GM21381 (cell line): ENCODE data around the gene NRARP.

ENCODE experiments used
- ATAC-seq: cut with Tn5 transposase; IDR thresholded peaks from one replicate; pipeline ENCODE4 v1.9.1; 2021; ENCODE audit warnings: mild to moderate bottlenecking, moderate library complexity; ENCODE audit not compliant: unreplicated experiment

The NRARP gene

GRCh38 chr9:137278721-137279711, 23.1 kb downstream of the NRARP start:
- no peak for ATAC-seq

- ATAC-seq = no peak
These were observed 23.9 kb downstream of the NRARP start for GRCh38 chr9:137278061-137278701.

DNA sequence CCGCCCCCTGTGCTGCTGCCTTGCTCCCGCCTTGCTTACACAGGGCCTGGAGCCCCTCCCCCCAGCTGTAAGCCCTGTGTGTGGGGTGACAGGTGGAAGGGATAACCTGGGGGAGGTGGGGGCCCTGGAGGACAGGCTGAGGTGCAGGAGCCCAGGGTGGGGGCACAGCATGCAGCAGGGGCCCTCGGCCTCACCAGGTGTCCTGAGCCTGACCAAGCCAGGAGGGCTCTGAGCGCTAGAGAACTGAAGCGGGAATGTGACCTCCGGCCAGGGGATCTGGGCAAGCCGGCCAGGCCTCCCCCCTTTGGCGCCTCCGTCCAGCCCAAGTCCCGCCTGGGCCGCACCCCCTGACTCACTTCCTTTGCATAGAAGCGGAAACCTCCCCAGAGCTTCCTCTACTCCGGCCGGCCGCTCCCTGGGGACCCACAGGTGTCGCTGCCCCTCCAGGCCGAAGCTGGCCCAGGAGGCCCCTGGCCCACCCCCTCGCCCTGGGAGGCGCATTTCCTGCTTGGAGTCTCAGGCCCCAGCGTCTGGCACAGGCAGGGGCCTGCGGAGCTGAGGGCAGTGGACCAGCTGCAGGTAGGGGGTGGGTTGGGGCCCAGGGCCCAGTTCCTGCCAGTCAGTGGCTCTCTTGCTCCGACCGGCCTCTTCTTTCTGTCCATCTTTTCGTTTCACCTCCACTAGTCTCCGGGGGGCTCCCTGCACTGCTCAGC, 24.6 kb downstream of the NRARP start, which contains the start of gene TOR4A:
TOR4A (plus strand) TSS at position 398 of the 713 bp plus-strand sequence. CDS start 964 bp downstream, outside the sequence.
- ATAC-seq = peak; percentile 58

DNA sequence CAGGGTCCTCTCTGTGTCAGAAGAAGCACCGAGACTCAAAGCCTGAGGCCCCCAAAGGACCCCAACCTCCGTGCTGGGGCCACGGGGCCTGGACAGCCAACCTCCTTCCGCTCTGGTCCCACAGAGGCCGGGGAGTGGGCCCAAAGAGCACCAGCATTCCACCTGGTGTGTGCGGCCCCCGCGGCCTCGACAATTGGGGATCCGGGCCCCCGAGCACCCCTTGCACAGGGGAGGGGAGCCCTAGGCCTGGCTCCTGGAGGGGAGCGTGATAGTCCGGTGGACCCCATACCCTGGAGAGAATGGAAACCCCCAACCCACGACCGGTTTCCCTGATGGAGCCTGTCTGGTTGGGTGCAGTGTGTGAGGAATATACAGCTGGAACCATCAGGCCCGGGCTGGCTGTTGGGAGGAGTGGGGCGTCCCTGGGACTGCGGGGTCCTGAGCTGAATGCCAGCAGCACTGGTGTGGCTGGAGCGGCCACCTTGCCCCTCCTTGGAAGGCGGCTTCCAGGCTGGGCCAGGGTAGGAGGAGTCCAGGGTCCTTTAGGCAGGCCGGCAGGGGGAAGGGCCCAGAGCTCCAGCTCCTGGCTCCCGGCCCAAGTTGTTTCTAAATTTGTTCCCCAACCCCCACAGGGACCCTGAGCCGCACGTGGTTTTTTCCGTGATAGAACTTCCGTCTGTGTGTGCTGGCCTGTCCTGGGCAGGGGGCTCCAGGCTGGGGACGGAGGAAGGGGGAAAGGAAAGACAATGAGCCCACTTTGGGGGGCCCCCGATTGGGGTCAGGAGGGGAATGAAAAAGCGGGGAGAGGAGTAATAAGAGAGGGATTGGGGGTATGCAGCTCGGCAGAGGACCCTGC, 25.4 kb downstream of the NRARP start:
- no peak for ATAC-seq

GRCh38 chr9:137275588-137276472, 26.2 kb downstream of the NRARP start:
- no peak for ATAC-seq

DNA sequence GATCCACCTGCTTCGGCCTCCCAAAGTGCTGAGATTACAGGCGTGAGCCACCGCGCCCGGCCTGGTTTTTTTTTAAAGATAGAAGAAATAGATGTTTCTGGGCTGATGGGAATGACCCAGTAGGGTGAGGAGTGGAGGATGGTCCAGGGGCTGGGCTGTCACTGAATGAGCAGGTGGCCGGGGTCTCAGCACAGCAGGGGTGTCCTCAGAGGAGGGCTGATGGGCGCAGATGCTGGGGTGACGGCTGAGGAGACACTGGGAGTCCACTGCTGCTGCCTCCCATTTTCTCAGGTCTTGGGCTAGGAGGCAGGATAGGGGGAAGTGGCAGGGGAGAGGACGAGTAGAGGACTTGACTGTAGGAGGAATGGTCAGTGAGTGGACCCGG, 26.9 kb downstream of the NRARP start:
- ATAC-seq = no peak

- ATAC-seq = no peak
These were observed 28.3 kb downstream of the NRARP start for GRCh38 chr9:137273611-137274320.

DNA sequence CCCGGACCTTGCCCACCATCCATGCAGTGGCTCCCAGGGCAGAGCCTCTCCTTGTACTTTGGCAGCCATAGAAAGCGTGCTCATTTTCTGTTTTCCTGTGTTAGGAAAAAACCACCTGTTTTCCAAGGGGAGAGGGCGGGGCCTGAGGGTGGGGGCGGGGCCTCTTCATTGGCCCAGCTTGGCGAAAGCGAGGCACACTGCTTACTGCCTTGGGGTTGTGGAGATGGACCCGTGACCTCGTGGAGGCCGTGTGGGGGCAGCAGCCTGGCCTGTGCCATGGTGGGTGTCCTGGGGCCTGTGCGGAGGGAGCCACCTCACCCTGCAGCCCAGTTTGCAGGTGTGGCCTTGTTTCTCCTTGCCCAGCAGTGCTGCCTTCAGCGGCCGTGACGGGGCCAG, 29.0 kb downstream of the NRARP start:
- no peak for ATAC-seq

- ATAC-seq = no peak
These were observed 29.6 kb downstream of the NRARP start for GRCh38 chr9:137272241-137273094.

GRCh38 chr9:137271696-137272076, 30.4 kb downstream of the NRARP start:
- ATAC-seq = no peak

DNA sequence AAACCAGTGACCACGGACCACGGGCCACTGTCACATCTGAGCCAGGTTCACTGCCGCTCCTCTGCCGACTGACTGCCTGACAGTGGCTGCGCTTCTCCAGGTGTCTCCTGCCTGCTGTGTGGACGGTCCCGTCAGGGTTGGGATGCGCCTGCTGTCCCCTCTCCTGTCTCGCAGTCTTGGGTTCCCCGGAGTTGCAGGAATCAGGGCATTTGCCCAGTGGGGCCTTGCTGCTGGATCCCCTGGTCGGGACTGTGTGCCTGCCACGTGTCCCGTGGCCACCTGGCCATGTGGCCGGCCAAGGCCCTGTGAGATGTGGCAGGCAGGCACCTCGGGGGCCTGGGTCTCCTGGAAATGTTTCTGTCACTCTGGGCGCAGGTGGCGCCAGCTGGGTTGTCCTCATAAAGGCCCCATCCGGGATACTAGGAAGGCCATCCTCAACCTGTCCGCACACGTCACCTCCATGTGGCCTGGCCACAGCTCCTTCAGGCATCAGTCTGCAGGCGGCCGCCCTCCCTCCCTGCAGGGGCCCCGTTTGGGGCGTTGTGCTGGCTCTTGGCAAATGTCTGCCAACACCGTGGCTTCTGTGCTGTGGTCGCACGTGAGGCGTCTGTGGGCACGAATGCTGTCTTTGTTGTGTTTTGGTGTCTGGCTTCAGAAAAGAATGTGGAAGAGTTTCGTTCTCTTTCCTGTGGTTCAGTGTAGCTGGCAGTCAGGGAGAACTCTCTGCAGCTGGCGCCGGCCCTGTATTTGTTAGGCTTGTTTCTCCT, 31.0 kb downstream of the NRARP start:
- no peak for ATAC-seq

DNA sequence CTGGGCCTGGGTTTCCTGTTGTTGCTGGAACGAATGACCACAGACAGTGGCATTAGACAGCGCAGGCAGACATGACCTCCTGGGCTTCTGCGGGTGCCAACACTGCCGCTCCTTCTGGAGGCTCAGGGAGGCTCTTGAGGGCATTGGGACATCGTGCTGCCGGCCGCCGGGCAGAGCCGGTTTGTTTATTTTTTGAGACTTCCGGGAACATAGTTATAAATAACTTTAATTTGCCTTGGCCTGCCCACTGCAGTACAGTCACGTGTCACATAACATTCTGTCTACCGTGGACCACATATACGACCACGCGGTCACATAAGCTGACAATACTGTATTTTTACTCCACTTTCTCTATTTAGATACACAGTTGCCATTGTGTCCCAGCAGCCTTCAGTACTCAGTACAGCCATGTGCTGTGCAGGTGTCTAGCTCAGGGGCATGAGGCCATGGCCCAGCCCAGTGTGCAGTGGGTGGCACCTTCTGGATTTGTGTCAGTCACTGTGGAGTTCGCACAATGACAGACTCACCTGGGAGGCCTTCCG, 32.8 kb downstream of the NRARP start:
- ATAC-seq = no peak

GRCh38 chr9:137268538-137269201, 33.4 kb downstream of the NRARP start:
- ATAC-seq = no peak

- ATAC-seq = no peak
These were observed 34.1 kb downstream of the NRARP start for GRCh38 chr9:137267933-137268355.

- no peak for ATAC-seq
These were observed 35.3 kb downstream of the NRARP start for GRCh38 chr9:137266585-137267453.
